ENCODE results near the gene GFRA1.

GFRA1 gene

GRCh38 chr10:116098411-116099022 lies 174.5 kb downstream of the GFRA1 start:
- no peak overlapping the region for H3K4me3 Mint-ChIP-seq
- no peaks in the 10 kb centered on the region for H3K27me3 Mint-ChIP-seq
- no peaks in the 10 kb centered on the region for H3K9me3 Mint-ChIP-seq
- no peaks in the 10 kb centered on the region for H3K36me3 Mint-ChIP-seq (ENCODE audit: low read depth)
- no peak overlapping the region for H3K27ac Mint-ChIP-seq
- DNase-seq: no peak
- H3K4me1 Mint-ChIP-seq (ENCODE audit: low read depth): no peaks in the 10 kb centered on the region

- no peaks in the 10 kb centered on the region for H3K4me1 Mint-ChIP-seq (ENCODE audit: low read depth)
- H3K36me3 Mint-ChIP-seq (ENCODE audit: low read depth): no peaks in the 10 kb centered on the region
- no peak for DNase-seq
- H3K9me3 Mint-ChIP-seq: no peaks in the 10 kb centered on the region
- H3K27me3 Mint-ChIP-seq: no peaks in the 10 kb centered on the region
- no peak overlapping the region for H3K4me3 Mint-ChIP-seq
- H3K27ac Mint-ChIP-seq: no peak overlapping the region
These were observed 175.7 kb downstream of the GFRA1 start for GRCh38 chr10:116097239-116097784.

- H3K4me3 Mint-ChIP-seq: no peak overlapping the region
- no peaks in the 10 kb centered on the region for H3K36me3 Mint-ChIP-seq (ENCODE audit: low read depth)
- H3K27ac Mint-ChIP-seq: no peak overlapping the region
- no peaks in the 10 kb centered on the region for H3K9me3 Mint-ChIP-seq
- H3K4me1 Mint-ChIP-seq (ENCODE audit: low read depth): no peaks in the 10 kb centered on the region
- DNase-seq: no peak
- no peaks in the 10 kb centered on the region for H3K27me3 Mint-ChIP-seq
These were observed 176.5 kb downstream of the GFRA1 start for GRCh38 chr10:116096526-116096925.

GRCh38 chr10:116094356-116094755 lies 178.7 kb downstream of the GFRA1 start:
- Mint-ChIP-seq H3K36me3 (ENCODE audit: low read depth) (no peaks in the 10 kb centered on the region), H3K4me3 (no peak overlapping the region), H3K4me1 (ENCODE audit: low read depth) (no peaks in the 10 kb centered on the region), H3K9me3 (no peaks in the 10 kb centered on the region), H3K27me3 (no peaks in the 10 kb centered on the region), H3K27ac (no peak overlapping the region)
- DNase-seq: no peak

- no peak for DNase-seq
- H3K36me3 Mint-ChIP-seq (ENCODE audit: low read depth): no peaks in the 10 kb centered on the region
- H3K4me3 Mint-ChIP-seq: no peak overlapping the region
- H3K27me3 Mint-ChIP-seq: no peaks in the 10 kb centered on the region
- no peaks in the 10 kb centered on the region for H3K4me1 Mint-ChIP-seq (ENCODE audit: low read depth)
- no peak overlapping the region for H3K27ac Mint-ChIP-seq
- H3K9me3 Mint-ChIP-seq: no peaks in the 10 kb centered on the region
These were observed 180.0 kb downstream of the GFRA1 start for GRCh38 chr10:116093031-116093430.

- H3K27me3 Mint-ChIP-seq: no peaks in the 10 kb centered on the region
- no peak overlapping the region for H3K4me3 Mint-ChIP-seq
- H3K9me3 Mint-ChIP-seq: no peaks in the 10 kb centered on the region
- no peaks in the 10 kb centered on the region for H3K4me1 Mint-ChIP-seq (ENCODE audit: low read depth)
- H3K36me3 Mint-ChIP-seq (ENCODE audit: low read depth): no peaks in the 10 kb centered on the region
- no peak overlapping the region for H3K27ac Mint-ChIP-seq
- no peak for DNase-seq
These were observed 184.0 kb downstream of the GFRA1 start for GRCh38 chr10:116088985-116089384.

GRCh38 chr10:116085323-116085722 lies 187.7 kb downstream of the GFRA1 start:
- Mint-ChIP-seq H3K27me3 (no peaks in the 10 kb centered on the region), H3K4me3 (no peak overlapping the region), H3K9me3 (no peaks in the 10 kb centered on the region), H3K27ac (no peak overlapping the region), H3K36me3 (ENCODE audit: low read depth) (no peaks in the 10 kb centered on the region), H3K4me1 (ENCODE audit: low read depth) (no peaks in the 10 kb centered on the region)
- DNase-seq: no peak

GRCh38 chr10:116084161-116084560 lies 188.8 kb downstream of the GFRA1 start:
- DNase-seq: no peak
- Mint-ChIP-seq H3K27me3 (no peaks in the 10 kb centered on the region), H3K36me3 (ENCODE audit: low read depth) (no peaks in the 10 kb centered on the region), H3K27ac (no peak overlapping the region), H3K9me3 (no peaks in the 10 kb centered on the region), H3K4me1 (ENCODE audit: low read depth) (no peaks in the 10 kb centered on the region), H3K4me3 (no peak overlapping the region)

GRCh38 chr10:116083226-116083762 lies 189.7 kb downstream of the GFRA1 start:
- H3K27me3 Mint-ChIP-seq: no peaks in the 10 kb centered on the region

GRCh38 chr10:116082762-116083161 lies 190.2 kb downstream of the GFRA1 start:
- DNase-seq: no peak
- Mint-ChIP-seq H3K4me3 (no peak overlapping the region), H3K27me3 (no peaks in the 10 kb centered on the region), H3K9me3 (no peaks in the 10 kb centered on the region), H3K36me3 (ENCODE audit: low read depth) (no peaks in the 10 kb centered on the region), H3K4me1 (ENCODE audit: low read depth) (no peaks in the 10 kb centered on the region), H3K27ac (no peak overlapping the region)

More at GRCh38 chr10:116083226-116083762, 189.7 kb downstream of the GFRA1 start:
- no peak overlapping the region for H3K27ac Mint-ChIP-seq
- no peaks in the 10 kb centered on the region for H3K36me3 Mint-ChIP-seq (ENCODE audit: low read depth)
- H3K9me3 Mint-ChIP-seq: no peaks in the 10 kb centered on the region
- DNase-seq: no peak
- H3K4me1 Mint-ChIP-seq (ENCODE audit: low read depth): no peaks in the 10 kb centered on the region
- no peak overlapping the region for H3K4me3 Mint-ChIP-seq

GRCh38 chr10:116082206-116082605 lies 190.8 kb downstream of the GFRA1 start:
- no peaks in the 10 kb centered on the region for H3K27me3 Mint-ChIP-seq
- DNase-seq: no peak
- no peaks in the 10 kb centered on the region for H3K9me3 Mint-ChIP-seq

GRCh38 chr10:116080553-116080952 lies 192.5 kb downstream of the GFRA1 start:
- Mint-ChIP-seq H3K36me3 (ENCODE audit: low read depth) (no peaks in the 10 kb centered on the region), H3K4me3 (no peak overlapping the region), H3K4me1 (ENCODE audit: low read depth) (no peaks in the 10 kb centered on the region), H3K27me3 (no peaks in the 10 kb centered on the region), H3K27ac (no peak overlapping the region), H3K9me3 (no peaks in the 10 kb centered on the region)
- DNase-seq: no peak

More at GRCh38 chr10:116082206-116082605, 190.8 kb downstream of the GFRA1 start:
- Mint-ChIP-seq H3K27ac (no peak overlapping the region), H3K36me3 (ENCODE audit: low read depth) (no peaks in the 10 kb centered on the region), H3K4me3 (no peak overlapping the region), H3K4me1 (ENCODE audit: low read depth) (no peaks in the 10 kb centered on the region)

GRCh38 chr10:116079355-116079754 lies 193.7 kb downstream of the GFRA1 start:
- H3K36me3 Mint-ChIP-seq (ENCODE audit: low read depth): no peaks in the 10 kb centered on the region
- DNase-seq: no peak

GRCh38 chr10:116076621-116077020 lies 196.4 kb downstream of the GFRA1 start:
- Mint-ChIP-seq H3K36me3 (ENCODE audit: low read depth) (no peaks in the 10 kb centered on the region), H3K27ac (no peak overlapping the region), H3K27me3 (no peaks in the 10 kb centered on the region), H3K4me1 (ENCODE audit: low read depth) (no peaks in the 10 kb centered on the region), H3K4me3 (no peak overlapping the region), H3K9me3 (no peaks in the 10 kb centered on the region)
- no peak for DNase-seq

More at GRCh38 chr10:116079355-116079754, 193.7 kb downstream of the GFRA1 start:
- Mint-ChIP-seq H3K9me3 (no peaks in the 10 kb centered on the region), H3K4me1 (ENCODE audit: low read depth) (no peaks in the 10 kb centered on the region), H3K4me3 (no peak overlapping the region), H3K27me3 (no peaks in the 10 kb centered on the region), H3K27ac (no peak overlapping the region)

- Mint-ChIP-seq H3K27me3 (no peaks in the 10 kb centered on the region), H3K4me3 (no peak overlapping the region), H3K9me3 (no peaks in the 10 kb centered on the region), H3K36me3 (ENCODE audit: low read depth) (no peaks in the 10 kb centered on the region), H3K27ac (no peak overlapping the region), H3K4me1 (ENCODE audit: low read depth) (no peaks in the 10 kb centered on the region)
- no peak for DNase-seq
These were observed 199.5 kb downstream of the GFRA1 start for GRCh38 chr10:116073510-116073909.
